IPS-NIHi7 (cell line): ENCODE data around the gene FUCA1.
"Not testable (repeated sequence)": the region's sequence is repeated elsewhere in the genome, so short reads cannot be mapped to it uniquely, and the experiment has no call there.

ENCODE experiments used
- DNase-seq: peaks from one replicate; pipeline ENCODE4 v3.0.0; 2012; ENCODE audit warnings: mixed read lengths; ENCODE audit errors: extremely low spot score

FUCA1 gene

GRCh38 chr1:23867895-23868556 is at the start of gene FUCA1:
FUCA1 (minus strand) TSS chr1:23868290; CDS start chr1:23868286, 4 bp downstream.
- DNase-seq: peak; percentile 100

GRCh38 chr1:23916209-23917131 is 48.4 kb upstream of the FUCA1 start:
- peak; percentile 92 for DNase-seq

GRCh38 chr1:23915466-23915865 is 47.4 kb upstream of the FUCA1 start:
- no peak for DNase-seq

- DNase-seq: no peak
These were observed 46.8 kb upstream of the FUCA1 start for GRCh38 chr1:23914921-23915320.

- no peak for DNase-seq
These were observed 45.3 kb upstream of the FUCA1 start, which contains the start of gene CNR2 for GRCh38 chr1:23913212-23913880. CNR2 (minus strand) TSS chr1:23913362; CDS start chr1:23875617, 37,745 bp downstream.

- DNase-seq: no peak
These were observed 43.8 kb upstream of the FUCA1 start for GRCh38 chr1:23911921-23912320.

- DNase-seq: no peak
These were observed 42.6 kb upstream of the FUCA1 start for GRCh38 chr1:23910553-23911246.

- DNase-seq: no peak
These were observed 42.1 kb upstream of the FUCA1 start for GRCh38 chr1:23910144-23910543.

GRCh38 chr1:23909412-23909811 is 41.3 kb upstream of the FUCA1 start:
- no peak for DNase-seq

- no peak for DNase-seq
These were observed 40.6 kb upstream of the FUCA1 start for GRCh38 chr1:23908453-23909341.

GRCh38 chr1:23906731-23907130 is 38.6 kb upstream of the FUCA1 start:
- DNase-seq: no peak

GRCh38 chr1:23905461-23906025 is 37.5 kb upstream of the FUCA1 start:
- no peak for DNase-seq

GRCh38 chr1:23904748-23905357 is 36.8 kb upstream of the FUCA1 start:
- DNase-seq: no peak

GRCh38 chr1:23903754-23904153 is 35.7 kb upstream of the FUCA1 start:
- no peak for DNase-seq

GRCh38 chr1:23902321-23903278 is 34.5 kb upstream of the FUCA1 start:
- peak; percentile 28 for DNase-seq

GRCh38 chr1:23900017-23900416 is 31.9 kb upstream of the FUCA1 start:
- not testable (repeated sequence) for DNase-seq

- no peak for DNase-seq
These were observed 31.0 kb upstream of the FUCA1 start for GRCh38 chr1:23899070-23899469.

- DNase-seq: no peak
These were observed 29.0 kb upstream of the FUCA1 start for GRCh38 chr1:23897083-23897482.

- DNase-seq: no peak
These were observed 28.4 kb upstream of the FUCA1 start for GRCh38 chr1:23896491-23896890.
